Brain microvascular endothelial cell (primary cell): ENCODE data around the gene TCF4.
A peak's percentile ranks its signal among the peaks of the same experiment; 100 is the strongest.

Experiments
- DNase-seq: peaks from one replicate; pipeline ENCODE4 v3.0.0-alpha.2; 2020
- H3K27ac ChIP-seq: fragments of 250-450 bp; sonication (Bioruptor Pico); 2 replicates; pipeline ENCODE4 v1.5.1; 2020; ENCODE audit warnings: mild to moderate bottlenecking, moderate library complexity
- H3K27me3 ChIP-seq: fragments of 250-450 bp; sonication (Bioruptor Pico); replicated peaks from 2 replicates; pipeline ENCODE4 v1.5.1; 2020; ENCODE audit warnings: mild to moderate bottlenecking
- H3K36me3 ChIP-seq: fragments of 250-450 bp; sonication (Bioruptor Pico); replicated peaks from 2 replicates; pipeline ENCODE4 v1.5.1; 2020; ENCODE audit warnings: mild to moderate bottlenecking
- H3K4me3 ChIP-seq: 2 replicates; pipeline ENCODE4 v1.5.1; 2011; ENCODE audit warnings: low read depth, mild to moderate bottlenecking, control low read depth, low read length, moderate library complexity
- in situ Hi-C: cut with HindIII; loops from 2 replicates; pipeline ENCODE4 v1.10.0; 2017; ENCODE audit warnings: low sequenced_read_pairs, low pct_ligation_motif_present
- TF ChIP-seq, protein P1 (sequence below): IDR thresholded peaks from 2 replicates; pipeline ENCODE4 v1.5.1; 2011; ENCODE audit warnings: low read depth, mild to moderate bottlenecking, moderate library complexity, low read length, control low read depth, inconsistent platforms; ENCODE audit errors: missing control alignments

Gene TCF4

DNA sequence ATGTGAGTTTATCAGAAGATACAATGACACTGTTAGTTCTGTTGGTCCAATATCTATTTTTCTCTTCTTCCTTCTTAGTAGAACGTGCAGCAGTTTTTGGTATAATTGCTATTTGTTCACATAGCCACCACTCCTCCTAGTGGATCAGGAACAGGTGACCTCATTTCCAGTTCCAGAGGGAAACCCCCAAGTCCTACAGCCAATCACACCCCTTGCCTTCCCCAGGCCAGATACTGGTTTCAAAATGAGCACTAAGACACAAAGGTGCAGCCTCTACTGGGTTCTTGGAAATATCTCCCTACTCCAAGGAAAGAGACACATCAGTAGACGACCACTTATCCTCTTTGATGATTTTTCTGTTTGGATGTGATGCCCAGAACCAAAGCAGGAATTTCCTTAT lies 103.2 kb downstream of the TCF4 start:
- H3K4me3 ChIP-seq = no peak overlapping the region
- no peaks in the 10 kb centered on the region for H3K36me3 ChIP-seq
- DNase-seq = no peak
- TF ChIP-seq, protein P1, sequence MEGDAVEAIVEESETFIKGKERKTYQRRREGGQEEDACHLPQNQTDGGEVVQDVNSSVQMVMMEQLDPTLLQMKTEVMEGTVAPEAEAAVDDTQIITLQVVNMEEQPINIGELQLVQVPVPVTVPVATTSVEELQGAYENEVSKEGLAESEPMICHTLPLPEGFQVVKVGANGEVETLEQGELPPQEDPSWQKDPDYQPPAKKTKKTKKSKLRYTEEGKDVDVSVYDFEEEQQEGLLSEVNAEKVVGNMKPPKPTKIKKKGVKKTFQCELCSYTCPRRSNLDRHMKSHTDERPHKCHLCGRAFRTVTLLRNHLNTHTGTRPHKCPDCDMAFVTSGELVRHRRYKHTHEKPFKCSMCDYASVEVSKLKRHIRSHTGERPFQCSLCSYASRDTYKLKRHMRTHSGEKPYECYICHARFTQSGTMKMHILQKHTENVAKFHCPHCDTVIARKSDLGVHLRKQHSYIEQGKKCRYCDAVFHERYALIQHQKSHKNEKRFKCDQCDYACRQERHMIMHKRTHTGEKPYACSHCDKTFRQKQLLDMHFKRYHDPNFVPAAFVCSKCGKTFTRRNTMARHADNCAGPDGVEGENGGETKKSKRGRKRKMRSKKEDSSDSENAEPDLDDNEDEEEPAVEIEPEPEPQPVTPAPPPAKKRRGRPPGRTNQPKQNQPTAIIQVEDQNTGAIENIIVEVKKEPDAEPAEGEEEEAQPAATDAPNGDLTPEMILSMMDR = no peak
- no peak overlapping the region for H3K27ac ChIP-seq
- in situ Hi-C loops = no loop called here
- no peaks in the 10 kb centered on the region for H3K27me3 ChIP-seq

DNA sequence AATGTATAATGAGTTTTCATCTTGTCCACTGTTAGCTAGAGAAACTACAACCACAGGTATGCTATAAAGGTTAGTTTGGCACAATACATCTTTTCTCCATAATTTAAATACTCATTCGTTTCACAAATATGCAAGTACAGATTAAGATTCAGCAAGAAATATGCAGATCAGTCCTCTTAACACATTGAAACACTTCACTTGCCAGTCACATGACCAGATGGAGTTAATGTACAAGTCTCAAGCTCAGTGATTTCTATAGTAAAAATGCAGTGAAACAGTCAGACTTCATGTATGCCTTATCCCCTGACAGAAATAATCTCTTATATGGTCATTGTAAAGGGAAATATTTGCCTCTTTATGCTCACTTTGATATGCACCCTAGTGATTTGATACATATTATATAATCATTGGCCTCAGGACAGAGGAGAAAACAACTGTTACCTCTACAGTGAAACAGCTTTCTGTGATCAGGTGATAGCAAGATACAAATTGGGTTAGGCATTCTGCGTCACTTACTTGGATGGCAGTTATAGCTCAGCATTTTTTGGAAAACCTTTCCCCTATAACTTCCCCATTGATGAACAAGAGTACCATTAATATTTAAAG lies 104.6 kb downstream of the TCF4 start:
- TF ChIP-seq, protein P1 = no peak
- Histone ChIP-seq H3K36me3 (no peaks in the 10 kb centered on the region), H3K4me3 (no peak overlapping the region), H3K27ac (no peak overlapping the region), H3K27me3 (no peaks in the 10 kb centered on the region)
- DNase-seq = no peak
- in situ Hi-C loops = no loop called here

DNA sequence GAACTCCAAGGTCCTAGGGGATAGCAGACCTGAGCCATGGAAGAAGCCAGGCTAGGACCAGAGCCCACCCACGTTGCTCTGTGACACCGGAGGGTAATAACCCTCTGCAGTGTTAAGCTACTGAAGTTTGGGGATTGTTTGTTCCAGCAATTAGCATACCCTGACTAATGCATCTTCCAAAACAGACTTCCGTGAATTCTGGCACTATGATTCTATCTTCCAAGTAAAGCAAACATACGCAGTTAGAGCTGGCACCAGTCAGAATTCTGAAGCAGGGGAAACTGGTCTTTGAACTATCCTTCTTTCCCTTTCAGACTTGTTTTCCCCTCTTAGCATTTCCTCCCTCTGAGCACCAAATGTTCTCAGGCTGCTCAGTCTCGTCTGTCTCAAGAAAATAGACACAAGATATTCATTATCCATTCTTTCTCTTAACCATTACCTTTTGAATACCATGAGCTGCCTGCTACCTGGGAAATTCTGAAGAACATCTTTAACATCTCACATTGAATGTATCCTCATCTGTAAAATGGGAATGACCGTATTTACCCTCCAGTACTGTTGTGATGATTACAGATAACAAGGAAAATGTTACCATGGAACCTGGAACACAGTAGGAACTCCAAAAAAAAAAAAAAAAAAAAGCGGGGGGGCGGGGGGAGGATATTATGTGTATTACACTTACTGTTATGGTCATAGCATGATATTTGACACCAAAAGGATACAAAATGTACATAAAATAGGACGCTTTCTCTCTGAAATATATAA lies 108.2 kb downstream of the TCF4 start:
- no peak for DNase-seq
- Histone ChIP-seq H3K27ac (no peak overlapping the region), H3K4me3 (no peak overlapping the region), H3K36me3 (no peaks in the 10 kb centered on the region), H3K27me3 (no peaks in the 10 kb centered on the region)
- TF ChIP-seq, protein P1 = no peak
- in situ Hi-C loops = no loop called here

DNA sequence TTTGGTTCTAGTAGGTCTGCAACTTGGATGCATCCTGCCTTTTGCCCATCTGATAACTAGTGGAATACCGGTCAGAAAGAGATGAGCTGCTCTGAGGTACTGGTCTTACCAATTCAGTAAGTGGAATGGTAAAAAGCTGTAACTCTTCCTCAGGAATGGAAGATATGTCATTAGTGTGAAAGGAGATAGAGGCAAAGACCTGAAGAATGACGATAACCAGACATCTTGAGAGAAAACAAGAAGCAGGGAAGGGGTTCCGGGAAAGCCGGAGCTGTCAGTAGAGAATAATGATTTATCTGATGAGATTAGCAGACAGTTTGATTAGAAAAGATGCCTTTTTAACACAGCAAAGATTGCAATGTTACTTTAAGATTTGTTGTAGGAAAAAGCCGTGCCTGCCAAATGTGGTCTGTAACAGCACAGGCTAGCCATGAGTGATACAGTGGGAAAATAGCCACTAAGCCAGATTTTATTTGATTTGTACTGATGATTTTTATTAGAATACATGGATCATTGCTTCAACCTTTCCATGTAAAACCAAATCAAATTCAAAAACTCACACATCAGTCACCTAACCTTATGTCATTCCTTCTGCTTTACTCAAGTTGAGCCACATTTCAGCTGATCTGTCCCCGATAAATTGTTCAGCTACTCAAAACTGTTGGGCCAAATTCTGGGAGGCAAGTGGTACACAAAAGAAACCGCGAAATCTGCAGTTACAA lies 110.0 kb downstream of the TCF4 start:
- no peaks in the 10 kb centered on the region for H3K27me3 ChIP-seq
- peak overlapping the region; percentile 28 for H3K4me3 ChIP-seq
- H3K36me3 ChIP-seq = no peaks in the 10 kb centered on the region
- in situ Hi-C loops = no loop called here
- TF ChIP-seq, protein P1 = no peak
- no peak overlapping the region for H3K27ac ChIP-seq
- no peak for DNase-seq

GRCh38 chr18:55477499-55477859 lies 110.5 kb downstream of the TCF4 start:
- TF ChIP-seq, protein P1 = no peak
- no peaks in the 10 kb centered on the region for H3K27me3 ChIP-seq
- peak overlapping the region; percentile 28 for H3K4me3 ChIP-seq
- no peak overlapping the region for H3K27ac ChIP-seq
- in situ Hi-C loops = no loop called here
- no peaks in the 10 kb centered on the region for H3K36me3 ChIP-seq
- no peak for DNase-seq
